Measurements from ENCODE around the gene GPATCH11. TPM values are rescaled to one million over a fixed set of nuclear protein-coding genes. Genes with fewer than 3 reads are reported as not detected.

GPATCH11 gene
- polyA plus RNA-seq, 1 experiment: 2.0 TPM

- DNase-seq (ENCODE audit: low read depth): no peak
- Histone ChIP-seq H3K36me3 (ENCODE audit: control insufficient read depth, insufficient read depth, low read length) (peaks cover 2% of the 10 kb centered on the region; the same call in 1 of the 2 replicates), H3K27me3 (ENCODE audit: control insufficient read depth, insufficient read depth, low read length) (no peaks in the 10 kb centered on the region), H3K4me3 (ENCODE audit: low read depth, low read length) (no peak overlapping the region)
- CTCF ChIA-PET: no interaction called here
- POLR2A ChIA-PET: no interaction called here
- no peak for TF ChIP-seq CTCF (IDR thresholded peaks at IDR 0.05; ENCODE audit: insufficient read depth, low read depth, low read length)
Observed at GRCh38 chr2:37080266-37080665, 4.1 kb upstream of the GPATCH11 start.

GRCh38 chr2:37080689-37081088 is 3.6 kb upstream of the GPATCH11 start:
- Histone ChIP-seq H3K27me3 (ENCODE audit: control insufficient read depth, insufficient read depth, low read length) (no peaks in the 10 kb centered on the region), H3K4me3 (ENCODE audit: low read depth, low read length) (no peak overlapping the region), H3K36me3 (ENCODE audit: control insufficient read depth, insufficient read depth, low read length) (peaks cover 2% of the 10 kb centered on the region; the same call in 1 of the 2 replicates)
- no peak for DNase-seq (ENCODE audit: low read depth)
- no peak for TF ChIP-seq CTCF (IDR thresholded peaks at IDR 0.05; ENCODE audit: insufficient read depth, low read depth, low read length)
- ChIA-PET CTCF (no interaction called here), POLR2A (no interaction called here)

GRCh38 chr2:37084797-37085196 is 479 bp downstream of the GPATCH11 start:
- no peak for TF ChIP-seq CTCF (IDR thresholded peaks at IDR 0.05; ENCODE audit: insufficient read depth, low read depth, low read length)
- no peaks in the 10 kb centered on the region for H3K27me3 ChIP-seq (ENCODE audit: control insufficient read depth, insufficient read depth, low read length)
- ChIA-PET CTCF (no interaction called here), POLR2A (no interaction called here)
- DNase-seq (ENCODE audit: low read depth): no peak
- peak overlapping the region; percentile 72 for H3K4me3 ChIP-seq (ENCODE audit: low read depth, low read length)
- H3K36me3 ChIP-seq (ENCODE audit: control insufficient read depth, insufficient read depth, low read length): peaks cover 4% of the 10 kb centered on the region; the same call in 1 of the 2 replicates

GRCh38 chr2:37085731-37086147 is 1.4 kb downstream of the GPATCH11 start:
- ChIA-PET CTCF (no interaction called here), POLR2A (no interaction called here)
- no peak for DNase-seq (ENCODE audit: low read depth)
- no peak for TF ChIP-seq CTCF (IDR thresholded peaks at IDR 0.05; ENCODE audit: insufficient read depth, low read depth, low read length)
- Histone ChIP-seq H3K4me3 (ENCODE audit: low read depth, low read length) (no peak overlapping the region), H3K27me3 (ENCODE audit: control insufficient read depth, insufficient read depth, low read length) (no peaks in the 10 kb centered on the region), H3K36me3 (ENCODE audit: control insufficient read depth, insufficient read depth, low read length) (peaks cover 4% of the 10 kb centered on the region; the same call in 1 of the 2 replicates)

GRCh38 chr2:37090019-37090477 is 5.7 kb downstream of the GPATCH11 start:
- no peak for DNase-seq (ENCODE audit: low read depth)
- CTCF ChIA-PET: no interaction called here
- Histone ChIP-seq H3K27me3 (ENCODE audit: control insufficient read depth, insufficient read depth, low read length) (no peaks in the 10 kb centered on the region), H3K36me3 (ENCODE audit: control insufficient read depth, insufficient read depth, low read length) (peaks cover 9% of the 10 kb centered on the region), H3K4me3 (ENCODE audit: low read depth, low read length) (no peak overlapping the region)
- POLR2A ChIA-PET: no interaction called here
- TF ChIP-seq CTCF (IDR thresholded peaks at IDR 0.05; ENCODE audit: insufficient read depth, low read depth, low read length): no peak
